ENCODE measurements around the gene SGCD.

The SGCD gene

GRCh38 chr5:156450778-156451177, 123.8 kb downstream of the SGCD start:
- in situ Hi-C loops (cut with HindIII; ENCODE audit: low sequenced_read_pairs), result no loop called here

GRCh38 chr5:156451505-156451904, 124.5 kb downstream of the SGCD start:
- in situ Hi-C loops (cut with HindIII; ENCODE audit: low sequenced_read_pairs), result no loop called here

GRCh38 chr5:156456857-156457256, 129.9 kb downstream of the SGCD start:
- in situ Hi-C loops (cut with HindIII; ENCODE audit: low sequenced_read_pairs), result no loop called here

GRCh38 chr5:156459812-156460385, 132.9 kb downstream of the SGCD start:
- in situ Hi-C loops (cut with HindIII; ENCODE audit: low sequenced_read_pairs), result no loop called here

- in situ Hi-C loops (cut with HindIII; ENCODE audit: low sequenced_read_pairs), result no loop called here
These were observed 133.5 kb downstream of the SGCD start for GRCh38 chr5:156460471-156460870.

GRCh38 chr5:156466871-156467270, 139.9 kb downstream of the SGCD start:
- in situ Hi-C loops (cut with HindIII; ENCODE audit: low sequenced_read_pairs), result no loop called here

GRCh38 chr5:156469636-156470035, 142.7 kb downstream of the SGCD start:
- in situ Hi-C loops (cut with HindIII; ENCODE audit: low sequenced_read_pairs), result no loop called here

GRCh38 chr5:156471893-156472292, 144.9 kb downstream of the SGCD start:
- in situ Hi-C loops (cut with HindIII; ENCODE audit: low sequenced_read_pairs), result no loop called here

GRCh38 chr5:156473269-156473908, 146.4 kb downstream of the SGCD start:
- in situ Hi-C loops (cut with HindIII; ENCODE audit: low sequenced_read_pairs), result no loop called here

- in situ Hi-C loops (cut with HindIII; ENCODE audit: low sequenced_read_pairs), result no loop called here
These were observed 147.3 kb downstream of the SGCD start for GRCh38 chr5:156474251-156474650.

- in situ Hi-C loops (cut with HindIII; ENCODE audit: low sequenced_read_pairs), result no loop called here
These were observed 148.5 kb downstream of the SGCD start for GRCh38 chr5:156475182-156476157.

GRCh38 chr5:156476158-156476551, 149.2 kb downstream of the SGCD start:
- in situ Hi-C loops (cut with HindIII; ENCODE audit: low sequenced_read_pairs), result no loop called here

- in situ Hi-C loops (cut with HindIII; ENCODE audit: low sequenced_read_pairs), result no loop called here
These were observed 149.7 kb downstream of the SGCD start for GRCh38 chr5:156476678-156477077.

- in situ Hi-C loops (cut with HindIII; ENCODE audit: low sequenced_read_pairs), result no loop called here
These were observed 150.2 kb downstream of the SGCD start for GRCh38 chr5:156477196-156477595.

GRCh38 chr5:156479849-156480248, 152.9 kb downstream of the SGCD start:
- in situ Hi-C loops (cut with HindIII; ENCODE audit: low sequenced_read_pairs), result no loop called here

GRCh38 chr5:156481741-156482140, 154.8 kb downstream of the SGCD start:
- in situ Hi-C loops (cut with HindIII; ENCODE audit: low sequenced_read_pairs), result no loop called here

- in situ Hi-C loops (cut with HindIII; ENCODE audit: low sequenced_read_pairs), result no loop called here
These were observed 155.9 kb downstream of the SGCD start for GRCh38 chr5:156482818-156483217.

GRCh38 chr5:156486394-156487238, 159.7 kb downstream of the SGCD start:
- in situ Hi-C loops (cut with HindIII; ENCODE audit: low sequenced_read_pairs), result no loop called here

GRCh38 chr5:156491766-156492165, 164.8 kb downstream of the SGCD start:
- in situ Hi-C loops (cut with HindIII; ENCODE audit: low sequenced_read_pairs), result no loop called here

- in situ Hi-C loops (cut with HindIII; ENCODE audit: low sequenced_read_pairs), result no loop called here
These were observed 169.3 kb downstream of the SGCD start for GRCh38 chr5:156496291-156496690.

- in situ Hi-C loops (cut with HindIII; ENCODE audit: low sequenced_read_pairs), result no loop called here
These were observed 170.8 kb downstream of the SGCD start for GRCh38 chr5:156497804-156498208.

Measured in endothelial cell of hepatic sinusoid (primary cell).